Neuronal stem cell (in vitro differentiated cells): ENCODE results near the gene CCDC71L.

ENCODE experiments used
- DNase-seq: peaks from one replicate; pipeline ENCODE4 v3.0.0-alpha.2; 2013; ENCODE audit warnings: low spot score
- H2AFZ ChIP-seq: one replicate; pipeline ENCODE4 v1.6.1; 2013; ENCODE audit warnings: mild to moderate bottlenecking, low read length, inconsistent platforms
- H2AK5ac ChIP-seq: 2 replicates; pipeline ENCODE4 v1.6.1; 2013; ENCODE audit warnings: low read depth, mild to moderate bottlenecking, inconsistent platforms, low read length, moderate library complexity, mixed read lengths
- H2BK120ac ChIP-seq: 2 replicates; pipeline ENCODE4 v1.6.1; 2013; ENCODE audit warnings: low read depth, mild to moderate bottlenecking, inconsistent platforms, low read length, moderate library complexity, mixed read lengths
- H2BK12ac ChIP-seq: one replicate; pipeline ENCODE4 v1.6.1; 2013; ENCODE audit warnings: low read length, inconsistent platforms
- H2BK15ac ChIP-seq: 2 replicates; pipeline ENCODE4 v1.6.1; 2013; ENCODE audit warnings: mild to moderate bottlenecking, low read length, inconsistent platforms, mixed read lengths
- H2BK5ac ChIP-seq: one replicate; pipeline ENCODE4 v1.6.1; 2013; ENCODE audit warnings: inconsistent platforms, mild to moderate bottlenecking, low read length, moderate library complexity
- H3K14ac ChIP-seq: one replicate; pipeline ENCODE4 v1.6.1; 2013; ENCODE audit warnings: low read length, inconsistent platforms
- H3K18ac ChIP-seq: 2 replicates; pipeline ENCODE4 v1.6.1; 2013; ENCODE audit warnings: low read length, inconsistent platforms
- H3K23ac ChIP-seq: 2 replicates; pipeline ENCODE4 v1.6.1; 2013; ENCODE audit warnings: low read depth, mild to moderate bottlenecking, mixed read lengths, low read length, inconsistent platforms; ENCODE audit not compliant: poor library complexity
- H3K27ac ChIP-seq: replicated peaks from 3 replicates; pipeline ENCODE4 v1.5.1; 2013; ENCODE audit warnings: low read length, inconsistent platforms
- H3K27me3 ChIP-seq, 3 experiments: 2 replicates each; pipeline ENCODE4 v1.6.1; 2013; ENCODE audit warnings: low read length in 3 of 3, mild to moderate bottlenecking in 2 of 3, inconsistent platforms in 1 of 3, low read depth in 1 of 3, mixed read lengths in 1 of 3, moderate library complexity in 1 of 3; ENCODE audit not compliant: control insufficient read depth in 3 of 3, insufficient read depth in 3 of 3
- H3K36me3 ChIP-seq, 2 donors: replicated peaks in 1 of 2; 2 replicates each; pipeline ENCODE4 v1.6.1; 2013; ENCODE audit warnings: low read length in 2 of 2; ENCODE audit not compliant: control insufficient read depth in 2 of 2, insufficient read depth in 2 of 2
- H3K4ac ChIP-seq: 2 replicates; pipeline ENCODE4 v1.6.1; 2013; ENCODE audit warnings: inconsistent platforms, mild to moderate bottlenecking, low read length, moderate library complexity
- H3K4me1 ChIP-seq, 2 donors: 1 replicate in 1 of 2; 2 replicates in 1 of 2; pipeline ENCODE4 v1.6.1; 2013; ENCODE audit warnings: low read length in 2 of 2, low read depth in 1 of 2; ENCODE audit not compliant: control insufficient read depth in 2 of 2, insufficient read depth in 1 of 2
- H3K4me2 ChIP-seq: one replicate; pipeline ENCODE4 v1.6.1; 2013; ENCODE audit warnings: mild to moderate bottlenecking, low read length, inconsistent platforms; ENCODE audit not compliant: insufficient read depth, poor library complexity, severe bottlenecking
- H3K4me3 ChIP-seq, 2 donors: 2 replicates each; pipeline ENCODE4 v1.5.1; 2013; ENCODE audit warnings: low read length in 2 of 2, mild to moderate bottlenecking in 2 of 2, inconsistent platforms in 1 of 2, moderate library complexity in 1 of 2
- H3K79me1 ChIP-seq: one replicate; pipeline ENCODE4 v1.6.1; 2013; ENCODE audit warnings: low read depth, mild to moderate bottlenecking, inconsistent platforms, low read length, moderate library complexity
- H3K9ac ChIP-seq: one replicate; pipeline ENCODE4 v1.6.1; 2013; ENCODE audit warnings: mild to moderate bottlenecking, low read depth, low read length, inconsistent platforms; ENCODE audit not compliant: poor library complexity
- H3K9me3 ChIP-seq, 2 donors: replicated peaks in 1 of 2; 2 replicates each; pipeline versions ENCODE3 to v1.6.1; 2013; ENCODE audit warnings: low read length in 2 of 2, mild to moderate bottlenecking in 2 of 2, inconsistent platforms in 1 of 2, low read depth in 1 of 2, mixed read lengths in 1 of 2, moderate library complexity in 1 of 2; ENCODE audit not compliant: control insufficient read depth in 2 of 2, insufficient read depth in 1 of 2
- H4K8ac ChIP-seq: one replicate; pipeline ENCODE4 v1.6.1; 2013; ENCODE audit warnings: low read depth, mild to moderate bottlenecking, inconsistent platforms, low read length, moderate library complexity
- H4K91ac ChIP-seq: one replicate; pipeline ENCODE4 v1.6.1; 2013; ENCODE audit warnings: low read length, low read depth, mild to moderate bottlenecking, inconsistent platforms; ENCODE audit not compliant: poor library complexity
- WGBS, 2 donors: extraction: QIAGEN DNeasy Blood & Tissue Kit; methylation state at CpG; one replicate each; pipeline ENCODE4 v1.1.7; 2013; ENCODE audit warnings: missing lambda C conversion rate in 2 of 2, mixed read lengths in 1 of 2; ENCODE audit not compliant: insufficient read length in 2 of 2, insufficient replicate concordance in 1 of 2; ENCODE audit errors: extremely low coverage in 2 of 2; 5-methylcytosine and 5-hydroxymethylcytosine counted together

CCDC71L gene

GRCh38 chr7:106620676-106621075 is 40.3 kb downstream of the CCDC71L start:
- no CpG with 5 or more reads among the region's 2 CpGs for WGBS, 2 donors

GRCh38 chr7:106620034-106620433 is 40.9 kb downstream of the CCDC71L start:
- H2AFZ ChIP-seq = no peak overlapping the region
- no peak overlapping the region for H2BK120ac ChIP-seq
- no peak overlapping the region for H4K8ac ChIP-seq
- peaks cover 0 to 2% of the 10 kb centered on the region in 2 donors for H3K9me3 ChIP-seq
- no peak overlapping the region for H3K23ac ChIP-seq
- no peaks in the 10 kb centered on the region for H3K27me3 ChIP-seq
- no peak overlapping the region for H3K4me3 ChIP-seq
- no peaks in the 10 kb centered on the region for H3K36me3 ChIP-seq
- no peak overlapping the region for H2BK12ac ChIP-seq
- H2BK5ac ChIP-seq = no peak overlapping the region
- DNase-seq = no peak
- no peak overlapping the region for H2AK5ac ChIP-seq
- H3K27ac ChIP-seq = no peak overlapping the region
- H2BK15ac ChIP-seq = no peak overlapping the region
- H3K18ac ChIP-seq = no peak overlapping the region
- H3K9ac ChIP-seq = no peak overlapping the region
- H3K14ac ChIP-seq = no peak overlapping the region
- H3K4me2 ChIP-seq = no peak overlapping the region
- H4K91ac ChIP-seq = no peak overlapping the region
- no peak overlapping the region for H3K4ac ChIP-seq
- H3K79me1 ChIP-seq = no peaks in the 10 kb centered on the region
- peaks cover 0 to 2% of the 10 kb centered on the region in 2 donors for H3K4me1 ChIP-seq

More at GRCh38 chr7:106620676-106621075, 40.3 kb downstream of the CCDC71L start:
- Histone ChIP-seq H3K79me1 (no peaks in the 10 kb centered on the region), H3K4me2 (no peak overlapping the region), H2AK5ac (no peak overlapping the region), H2BK12ac (no peak overlapping the region), H3K4me3 (no peak overlapping the region), H3K23ac (no peak overlapping the region), H2BK120ac (no peak overlapping the region), H3K18ac (no peak overlapping the region), H2BK15ac (no peak overlapping the region), H3K14ac (no peak overlapping the region), H2BK5ac (no peak overlapping the region), H3K36me3 (no peaks in the 10 kb centered on the region), H3K27ac (no peak overlapping the region), H3K9ac (no peak overlapping the region), H3K9me3 (peaks cover 0 to 2% of the 10 kb centered on the region in 2 donors), H4K8ac (no peak overlapping the region), H4K91ac (no peak overlapping the region), H2AFZ (no peak overlapping the region), H3K4me1 (peaks cover 0 to 2% of the 10 kb centered on the region in 2 donors), H3K4ac (no peak overlapping the region), H3K27me3 (no peaks in the 10 kb centered on the region)
- DNase-seq = no peak

GRCh38 chr7:106619213-106619612 is 41.7 kb downstream of the CCDC71L start:
- H3K79me1 ChIP-seq = no peaks in the 10 kb centered on the region
- H2BK15ac ChIP-seq = no peak overlapping the region
- DNase-seq = no peak
- H3K36me3 ChIP-seq = no peaks in the 10 kb centered on the region
- no peak overlapping the region for H3K4me2 ChIP-seq
- no peak overlapping the region for H2BK5ac ChIP-seq
- H3K4me3 ChIP-seq = no peak overlapping the region
- no peak overlapping the region for H3K18ac ChIP-seq
- no peak overlapping the region for H3K4ac ChIP-seq
- WGBS, 2 donors = no CpG with 5 or more reads among the region's 4 CpGs
- H3K9me3 ChIP-seq = peaks cover 0 to 2% of the 10 kb centered on the region in 2 donors
- H2BK12ac ChIP-seq = no peak overlapping the region
- H3K27me3 ChIP-seq = no peaks in the 10 kb centered on the region
- H4K8ac ChIP-seq = no peak overlapping the region
- H2BK120ac ChIP-seq = no peak overlapping the region
- H4K91ac ChIP-seq = no peak overlapping the region
- H3K9ac ChIP-seq = no peak overlapping the region
- H2AFZ ChIP-seq = no peak overlapping the region
- H3K23ac ChIP-seq = no peak overlapping the region
- no peak overlapping the region for H2AK5ac ChIP-seq
- no peak overlapping the region for H3K14ac ChIP-seq
- no peak overlapping the region for H3K27ac ChIP-seq
- H3K4me1 ChIP-seq = peaks cover 0 to 2% of the 10 kb centered on the region in 2 donors

- Histone ChIP-seq H3K4me2 (no peak overlapping the region), H2AFZ (no peak overlapping the region), H3K14ac (no peak overlapping the region), H4K8ac (no peak overlapping the region), H3K9ac (no peak overlapping the region), H3K4me3 (no peak overlapping the region), H2BK15ac (no peak overlapping the region), H4K91ac (no peak overlapping the region), H2BK120ac (no peak overlapping the region), H2BK5ac (no peak overlapping the region), H3K79me1 (no peaks in the 10 kb centered on the region), H3K36me3 (no peaks in the 10 kb centered on the region), H3K4me1 (peaks cover 0 to 2% of the 10 kb centered on the region in 2 donors), H3K27ac (no peak overlapping the region), H3K4ac (no peak overlapping the region), H2BK12ac (no peak overlapping the region), H2AK5ac (no peak overlapping the region), H3K18ac (no peak overlapping the region), H3K23ac (no peak overlapping the region), H3K27me3 (no peaks in the 10 kb centered on the region), H3K9me3 (peaks cover 0 to 2% of the 10 kb centered on the region in 2 donors)
- no CpG with 5 or more reads among the region's 1 CpG for WGBS, 2 donors
- DNase-seq = no peak
Observed at GRCh38 chr7:106618480-106618879, 42.5 kb downstream of the CCDC71L start.
